ENCODE data around the gene IQSEC1.

IQSEC1 gene

GRCh38 chr3:13025778-13026518, 47.3 kb downstream of the IQSEC1 start:
- DNase-seq, result no peak

GRCh38 chr3:13025090-13025489, 48.1 kb downstream of the IQSEC1 start:
- DNase-seq, result peak; percentile 55

- DNase-seq, result no peak
Measured at GRCh38 chr3:13024765-13025065, 48.5 kb downstream of the IQSEC1 start.

- DNase-seq, result no peak
Measured at GRCh38 chr3:13023971-13024764, 49.1 kb downstream of the IQSEC1 start.

GRCh38 chr3:13023235-13023970, 49.8 kb downstream of the IQSEC1 start:
- DNase-seq, result peak; percentile 66

- DNase-seq, result peak; percentile 82
Measured at GRCh38 chr3:13022348-13023234, 50.6 kb downstream of the IQSEC1 start.

- DNase-seq, result no peak
Measured at GRCh38 chr3:13021141-13022114, 51.8 kb downstream of the IQSEC1 start.

GRCh38 chr3:13020159-13020750, 53.0 kb downstream of the IQSEC1 start:
- no peak for DNase-seq

GRCh38 chr3:13019243-13020095, 53.8 kb downstream of the IQSEC1 start:
- DNase-seq, result peak; percentile 46

GRCh38 chr3:13018561-13019242, 54.5 kb downstream of the IQSEC1 start:
- DNase-seq, result no peak

GRCh38 chr3:13018043-13018451, 55.2 kb downstream of the IQSEC1 start:
- peak; percentile 19 for DNase-seq

- no peak for DNase-seq
Measured at GRCh38 chr3:13017361-13018042, 55.7 kb downstream of the IQSEC1 start.

- DNase-seq, result no peak
Measured at GRCh38 chr3:13016721-13017255, 56.4 kb downstream of the IQSEC1 start.

- DNase-seq, result no peak
Measured at GRCh38 chr3:13016083-13016720, 57.0 kb downstream of the IQSEC1 start.

GRCh38 chr3:13015286-13016082, 57.7 kb downstream of the IQSEC1 start:
- no peak for DNase-seq

GRCh38 chr3:13014755-13015285, 58.4 kb downstream of the IQSEC1 start:
- no peak for DNase-seq

Data from T1000 (cell line).